ENCODE measurements around the gene LRRTM4.

The LRRTM4 gene

GRCh38 chr2:76998704-76999103 lies 523.5 kb downstream of the LRRTM4 start:
- TF ChIP-seq TAF1 (IDR thresholded peaks at IDR 0.05; ENCODE audit: borderline replicate concordance, insufficient read depth, low read length), result no peak
- TF ChIP-seq SIN3A (IDR thresholded peaks at IDR 0.05; ENCODE audit: borderline replicate concordance, insufficient read depth, low read length), result no peak

GRCh38 chr2:76998152-76998551 lies 524.0 kb downstream of the LRRTM4 start:
- TF ChIP-seq TAF1 (IDR thresholded peaks at IDR 0.05; ENCODE audit: borderline replicate concordance, insufficient read depth, low read length) (no peak), REST (IDR thresholded peaks at IDR 0.05; ENCODE audit: insufficient read depth in 1 of 2, low read depth in 2 of 2, low read length in 2 of 2) (no peak), SIN3A (IDR thresholded peaks at IDR 0.05; ENCODE audit: borderline replicate concordance, insufficient read depth, low read length) (no peak), POLR2AphosphoS5 (IDR thresholded peaks at IDR 0.05; ENCODE audit: low read depth, low read length) (no peak), FOXP2 (optimal IDR thresholded peaks at IDR 0.05; ENCODE audit: borderline replicate concordance, extremely low read depth, extremely low read length, insufficient read depth) (no peak)

GRCh38 chr2:76997296-76997695 lies 524.9 kb downstream of the LRRTM4 start:
- no peak for TF ChIP-seq SIN3A (IDR thresholded peaks at IDR 0.05; ENCODE audit: borderline replicate concordance, insufficient read depth, low read length)
- TF ChIP-seq POLR2AphosphoS5 (IDR thresholded peaks at IDR 0.05; ENCODE audit: low read depth, low read length), result no peak
- TF ChIP-seq REST (IDR thresholded peaks at IDR 0.05; ENCODE audit: insufficient read depth in 1 of 2, low read depth in 2 of 2, low read length in 2 of 2), result no peak
- TF ChIP-seq FOXP2 (optimal IDR thresholded peaks at IDR 0.05; ENCODE audit: borderline replicate concordance, extremely low read depth, extremely low read length, insufficient read depth), result no peak
- no peak for TF ChIP-seq TAF1 (IDR thresholded peaks at IDR 0.05; ENCODE audit: borderline replicate concordance, insufficient read depth, low read length)

GRCh38 chr2:76985387-76986136 lies 536.6 kb downstream of the LRRTM4 start:
- TF ChIP-seq FOXP2 (optimal IDR thresholded peaks at IDR 0.05; ENCODE audit: borderline replicate concordance, extremely low read depth, extremely low read length, insufficient read depth) (no peak), SIN3A (IDR thresholded peaks at IDR 0.05; ENCODE audit: borderline replicate concordance, insufficient read depth, low read length) (peak; percentile 85; the same call in 1 of the 2 replicates), REST (IDR thresholded peaks at IDR 0.05; ENCODE audit: insufficient read depth in 1 of 2, low read depth in 2 of 2, low read length in 2 of 2) (peak in 1 of 2 experiments; percentile 77; a peak in 2 of 4 replicates), TAF1 (IDR thresholded peaks at IDR 0.05; ENCODE audit: borderline replicate concordance, insufficient read depth, low read length) (0 out of 2 replicates have a peak, but pooled peaks have one; percentile 23), POLR2AphosphoS5 (IDR thresholded peaks at IDR 0.05; ENCODE audit: low read depth, low read length) (peak; percentile 73)

GRCh38 chr2:76984359-76984758 lies 537.8 kb downstream of the LRRTM4 start:
- no peak for TF ChIP-seq REST (IDR thresholded peaks at IDR 0.05; ENCODE audit: insufficient read depth in 1 of 2, low read depth in 2 of 2, low read length in 2 of 2)
- peak; percentile 33; the same call in 1 of the 2 replicates for TF ChIP-seq POLR2AphosphoS5 (IDR thresholded peaks at IDR 0.05; ENCODE audit: low read depth, low read length)
